HEK293 (cell line): ENCODE data around the gene ATP2A2.

ENCODE experiments used
- CTCF ChIA-PET: fragments of 350-600 bp; formaldehyde crosslinking; extraction: SDS; loops from one replicate; lab custom pipeline; 2021; ENCODE audit warnings: antibody characterized with exemption; lab: Yijun Ruan, JAX
- POLR2A ChIA-PET: fragments of 300-600 bp; formaldehyde crosslinking; extraction: SDS; loops from one replicate; lab custom pipeline; 2020; ENCODE audit warnings: antibody characterized with exemption, inconsistent platforms; lab: Yijun Ruan, JAX
- H3K27ac ChIP-seq: fragments of 200-500 bp; sonication (Bioruptor generic); 2 replicates; pipeline ENCODE4 v1.5.1; 2014; ENCODE audit warnings: low read depth, low read length, control low read depth, inconsistent platforms; ENCODE audit errors: extremely low read depth
- H3K36me3 ChIP-seq, 2 experiments: fragments of 200-500 bp in 1 of 2; sonication (Bioruptor generic) in 1 of 2; 1 replicate in 1 of 2; 2 replicates in 1 of 2; pipeline ENCODE4 v1.5.1; 2014 to 2017; ENCODE audit warnings: inconsistent platforms in 2 of 2, low read length in 2 of 2; ENCODE audit not compliant: control insufficient read depth in 2 of 2, insufficient read depth in 1 of 2
- H3K4me1 ChIP-seq: fragments of 200-500 bp; sonication (Bioruptor generic); 2 replicates; pipeline ENCODE4 v1.5.1; 2014; ENCODE audit warnings: mild to moderate bottlenecking, low read length, inconsistent platforms; ENCODE audit not compliant: control insufficient read depth, insufficient read depth
- H3K4me3 ChIP-seq: 2 replicates; pipeline ENCODE4 v1.5.1; 2011; ENCODE audit warnings: low read depth, mild to moderate bottlenecking, control low read depth, low read length, moderate library complexity
- H3K9me3 ChIP-seq: fragments of 200-500 bp; sonication (Bioruptor generic); 2 replicates; pipeline ENCODE4 v1.5.1; 2014; ENCODE audit warnings: low read depth, low read length, inconsistent platforms; ENCODE audit not compliant: control insufficient read depth, insufficient read depth
- BCL6B ChIP-seq: fragments of 450-650 bp; formaldehyde crosslinking; IDR thresholded peaks from 2 replicates; pipeline ENCODE4 v1.5.1; 2017; ENCODE audit warnings: missing biosample characterization, missing genetic modification characterization
- KLF1 ChIP-seq: fragments of 450-650 bp; formaldehyde crosslinking; IDR thresholded peaks from 2 replicates; pipeline ENCODE4 v1.5.1; 2016; ENCODE audit warnings: missing biosample characterization, missing genetic modification characterization
- KLF10 ChIP-seq: fragments of 450-650 bp; IDR thresholded peaks from 2 replicates; pipeline ENCODE4 v1.5.1; 2018; ENCODE audit warnings: missing biosample characterization, mild to moderate bottlenecking, missing genetic modification characterization
- KLF9 ChIP-seq: fragments of 450-650 bp; formaldehyde crosslinking; IDR thresholded peaks from 2 replicates; pipeline ENCODE4 v1.5.1; 2016; ENCODE audit warnings: missing biosample characterization, missing genetic modification characterization, low read depth
- SCRT1 ChIP-seq: fragments of 450-650 bp; formaldehyde crosslinking; IDR thresholded peaks from 2 replicates; pipeline ENCODE4 v1.5.1; 2016; ENCODE audit warnings: missing biosample characterization, missing genetic modification characterization, borderline replicate concordance
- TRIM28 ChIP-seq: IDR thresholded peaks from 2 replicates; pipeline ENCODE4 v1.6.1; 2011; ENCODE audit warnings: low read length, control low read depth, borderline replicate concordance
- ZBTB48 ChIP-seq: fragments of 450-650 bp; formaldehyde crosslinking; IDR thresholded peaks from 2 replicates; pipeline ENCODE4 v1.5.1; 2016; ENCODE audit warnings: missing biosample characterization, missing genetic modification characterization
- ZFP3 ChIP-seq: fragments of 450-650 bp; formaldehyde crosslinking; IDR thresholded peaks from 2 replicates; pipeline ENCODE4 v1.5.1; 2016; ENCODE audit warnings: low read depth, missing biosample characterization, missing genetic modification characterization
- ZNF138 ChIP-seq: fragments of 450-650 bp; formaldehyde crosslinking; IDR thresholded peaks from 2 replicates; pipeline ENCODE4 v1.5.1; 2016; ENCODE audit warnings: missing biosample characterization, missing genetic modification characterization, borderline replicate concordance
- ZNF146 ChIP-seq: fragments of 450-650 bp; formaldehyde crosslinking; IDR thresholded peaks from 2 replicates; pipeline ENCODE4 v1.5.1; 2016; ENCODE audit warnings: missing biosample characterization, missing genetic modification characterization
- ZNF155 ChIP-seq: fragments of 450-650 bp; formaldehyde crosslinking; IDR thresholded peaks from 2 replicates; pipeline ENCODE4 v1.5.1; 2016; ENCODE audit warnings: missing biosample characterization, missing genetic modification characterization
- ZNF157 ChIP-seq: fragments of 450-650 bp; formaldehyde crosslinking; IDR thresholded peaks from 2 replicates; pipeline ENCODE4 v1.5.1; 2016; ENCODE audit warnings: missing biosample characterization, missing genetic modification characterization
- ZNF175 ChIP-seq: fragments of 450-650 bp; formaldehyde crosslinking; IDR thresholded peaks from 2 replicates; pipeline ENCODE4 v1.5.1; 2016; ENCODE audit warnings: missing biosample characterization, missing genetic modification characterization
- ZNF19 ChIP-seq: fragments of 450-650 bp; formaldehyde crosslinking; IDR thresholded peaks from 2 replicates; pipeline ENCODE4; 2016; ENCODE audit warnings: missing biosample characterization, missing genetic modification characterization, low read depth
- ZNF202 ChIP-seq: fragments of 450-650 bp; formaldehyde crosslinking; IDR thresholded peaks from 2 replicates; pipeline ENCODE4 v1.5.1; 2016; ENCODE audit warnings: missing biosample characterization, missing genetic modification characterization, borderline replicate concordance
- ZNF23 ChIP-seq: fragments of 450-650 bp; formaldehyde crosslinking; IDR thresholded peaks from 2 replicates; pipeline ENCODE4 v1.5.1; 2016; ENCODE audit warnings: missing biosample characterization, missing genetic modification characterization, borderline replicate concordance
- ZNF239 ChIP-seq: fragments of 450-650 bp; formaldehyde crosslinking; IDR thresholded peaks from 2 replicates; pipeline ENCODE4 v1.5.1; 2016; ENCODE audit warnings: missing biosample characterization, missing genetic modification characterization
- ZNF280D ChIP-seq: fragments of 450-650 bp; formaldehyde crosslinking; IDR thresholded peaks from 2 replicates; pipeline ENCODE4 v1.5.1; 2016; ENCODE audit warnings: missing biosample characterization, missing genetic modification characterization
- ZNF350 ChIP-seq: fragments of 450-650 bp; formaldehyde crosslinking; IDR thresholded peaks from 2 replicates; pipeline ENCODE4 v1.5.0; 2017; ENCODE audit warnings: missing biosample characterization, mild to moderate bottlenecking, missing genetic modification characterization
- ZNF433 ChIP-seq: fragments of 450-650 bp; formaldehyde crosslinking; IDR thresholded peaks from 2 replicates; pipeline ENCODE4 v1.5.1; 2016; ENCODE audit warnings: missing biosample characterization, missing genetic modification characterization, low read depth
- ZNF501 ChIP-seq: fragments of 450-650 bp; formaldehyde crosslinking; IDR thresholded peaks from 2 replicates; pipeline ENCODE4 v1.5.1; 2016; ENCODE audit warnings: missing biosample characterization, missing genetic modification characterization
- ZNF529 ChIP-seq: fragments of 450-650 bp; formaldehyde crosslinking; IDR thresholded peaks from 2 replicates; pipeline ENCODE4 v1.5.1; 2017; ENCODE audit warnings: missing genetic modification characterization, missing biosample characterization; ENCODE audit not compliant: insufficient replicate concordance
- ZNF549 ChIP-seq: fragments of 450-650 bp; IDR thresholded peaks from 2 replicates; pipeline ENCODE4 v1.5.1; 2018; ENCODE audit warnings: missing biosample characterization, missing genetic modification characterization, mild to moderate bottlenecking, inconsistent platforms, moderate library complexity
- ZNF596 ChIP-seq: fragments of 450-650 bp; IDR thresholded peaks from 2 replicates; pipeline ENCODE4 v1.5.0; 2018; ENCODE audit warnings: missing biosample characterization, mild to moderate bottlenecking, missing genetic modification characterization, moderate library complexity
- ZNF626 ChIP-seq: fragments of 450-650 bp; sonication (Bioruptor Pico); formaldehyde crosslinking; IDR thresholded peaks from 2 replicates; pipeline ENCODE4 v1.5.1; 2018; ENCODE audit warnings: missing biosample characterization, missing genetic modification characterization, inconsistent platforms
- ZNF629 ChIP-seq: fragments of 450-650 bp; formaldehyde crosslinking; IDR thresholded peaks from 2 replicates; pipeline ENCODE4 v1.5.1; 2017; ENCODE audit warnings: missing biosample characterization, missing genetic modification characterization
- ZSCAN4 ChIP-seq: fragments of 450-650 bp; formaldehyde crosslinking; IDR thresholded peaks from 2 replicates; pipeline ENCODE4 v1.5.1; 2017; ENCODE audit warnings: missing biosample characterization, missing genetic modification characterization
- TF ChIP-seq, protein P1 (sequence below): fragments of 450-650 bp; formaldehyde crosslinking; IDR thresholded peaks from 2 replicates; pipeline ENCODE4 v1.5.1; 2017; ENCODE audit warnings: missing biosample characterization, missing genetic modification characterization

The ATP2A2 gene

DNA sequence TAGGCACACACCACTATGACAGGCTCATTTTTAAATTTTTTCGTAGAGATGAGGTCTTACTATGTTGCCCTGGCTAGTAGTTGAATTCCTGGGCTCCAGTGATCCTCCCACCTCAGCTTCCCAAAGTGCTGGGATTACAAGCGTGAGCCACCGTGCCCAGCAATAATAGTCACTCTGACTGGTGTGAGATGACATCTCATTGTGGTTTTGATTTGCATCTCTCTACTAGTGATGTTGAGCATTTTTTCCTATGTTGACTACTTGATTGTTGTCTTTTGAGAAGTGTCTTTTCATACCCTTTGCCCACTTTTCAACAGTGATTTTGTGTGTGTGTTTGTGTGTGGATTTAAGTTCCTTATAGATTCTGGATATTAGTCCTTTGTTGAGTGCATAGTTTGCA lies 26.3 kb downstream of the ATP2A2 start:
- H3K36me3 ChIP-seq: peaks cover 45 to 72% of the 10 kb centered on the region in 2 experiments
- CTCF ChIA-PET: no interaction called here

DNA sequence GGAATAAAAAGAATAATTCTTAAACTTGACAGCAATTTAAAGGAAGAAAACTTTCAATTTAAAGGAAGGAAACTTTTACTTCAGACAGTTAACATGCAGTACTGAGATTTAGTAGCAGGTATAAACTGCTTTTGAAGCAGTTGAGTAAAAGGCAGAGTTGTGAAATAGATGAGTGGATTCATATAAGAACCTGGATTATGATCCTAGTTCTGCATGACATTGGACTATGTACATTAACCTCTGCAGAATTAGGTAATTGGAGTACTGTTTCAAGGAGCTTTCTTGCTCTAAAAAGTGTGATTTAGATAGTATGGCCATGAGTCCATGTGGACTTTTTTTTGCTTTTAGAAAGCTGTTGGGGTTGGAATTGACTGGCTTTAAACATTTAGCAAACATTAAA lies 29.7 kb downstream of the ATP2A2 start:
- Histone ChIP-seq H3K36me3 (peaks cover 30 to 40% of the 10 kb centered on the region in 2 experiments), H3K4me3 (no peak overlapping the region), H3K9me3 (no peaks in the 10 kb centered on the region), H3K27ac (no peak overlapping the region), H3K4me1 (peaks cover 2% of the 10 kb centered on the region; the same call in 1 of the 2 replicates)
- no peak for TF ChIP-seq ZNF529 (tag by site-specific recombination)
- no peak for TF ChIP-seq KLF1 (tag by site-specific recombination)
- no peak for TF ChIP-seq ZNF596 (tag by site-specific recombination)
- no peak for TF ChIP-seq KLF9 (tag by site-specific recombination)
- TF ChIP-seq ZNF157 (tag by site-specific recombination): no peak
- no peak for TF ChIP-seq ZNF146 (tag by site-specific recombination)
- TF ChIP-seq, protein P1, sequence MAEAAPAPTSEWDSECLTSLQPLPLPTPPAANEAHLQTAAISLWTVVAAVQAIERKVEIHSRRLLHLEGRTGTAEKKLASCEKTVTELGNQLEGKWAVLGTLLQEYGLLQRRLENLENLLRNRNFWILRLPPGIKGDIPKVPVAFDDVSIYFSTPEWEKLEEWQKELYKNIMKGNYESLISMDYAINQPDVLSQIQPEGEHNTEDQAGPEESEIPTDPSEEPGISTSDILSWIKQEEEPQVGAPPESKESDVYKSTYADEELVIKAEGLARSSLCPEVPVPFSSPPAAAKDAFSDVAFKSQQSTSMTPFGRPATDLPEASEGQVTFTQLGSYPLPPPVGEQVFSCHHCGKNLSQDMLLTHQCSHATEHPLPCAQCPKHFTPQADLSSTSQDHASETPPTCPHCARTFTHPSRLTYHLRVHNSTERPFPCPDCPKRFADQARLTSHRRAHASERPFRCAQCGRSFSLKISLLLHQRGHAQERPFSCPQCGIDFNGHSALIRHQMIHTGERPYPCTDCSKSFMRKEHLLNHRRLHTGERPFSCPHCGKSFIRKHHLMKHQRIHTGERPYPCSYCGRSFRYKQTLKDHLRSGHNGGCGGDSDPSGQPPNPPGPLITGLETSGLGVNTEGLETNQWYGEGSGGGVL (tag by site-specific recombination): no peak
- TF ChIP-seq ZNF433 (tag by site-specific recombination): no peak
- no peak for TF ChIP-seq ZNF239 (tag by site-specific recombination)
- no peak for TF ChIP-seq KLF10 (tag by site-specific recombination)
- no peak for TF ChIP-seq ZNF138 (tag by site-specific recombination)
- no peak for TF ChIP-seq TRIM28
- TF ChIP-seq ZSCAN4 (tag by site-specific recombination): no peak
- TF ChIP-seq ZNF549 (tag by site-specific recombination): no peak
- TF ChIP-seq ZNF19 (tag by site-specific recombination): no peak
- no peak for TF ChIP-seq ZNF350
- TF ChIP-seq ZNF23: no peak
- ChIA-PET POLR2A (no interaction called here), CTCF (no interaction called here)

More for the DNA sequence above, 26.3 kb downstream of the ATP2A2 start:
- Histone ChIP-seq H3K4me1 (peaks cover 2% of the 10 kb centered on the region; the same call in 1 of the 2 replicates), H3K9me3 (no peaks in the 10 kb centered on the region), H3K27ac (no peak overlapping the region), H3K4me3 (no peak overlapping the region)
- POLR2A ChIA-PET: no interaction called here
- no peak for TF ChIP-seq ZNF157 (tag by site-specific recombination)
- TF ChIP-seq ZNF280D: no peak
- TF ChIP-seq ZNF626 (tag by site-specific recombination): no peak
- no peak for TF ChIP-seq ZNF501
- no peak for TF ChIP-seq ZFP3
- no peak for TF ChIP-seq ZNF629 (tag by site-specific recombination)
- TF ChIP-seq SCRT1 (tag by site-specific recombination): no peak
- TF ChIP-seq ZNF175 (tag by site-specific recombination): no peak
- no peak for TF ChIP-seq ZNF549 (tag by site-specific recombination)
- no peak for TF ChIP-seq ZNF155 (tag by site-specific recombination)
- TF ChIP-seq ZNF202 (tag by site-specific recombination): no peak
- no peak for TF ChIP-seq ZBTB48 (tag by site-specific recombination)
- no peak for TF ChIP-seq BCL6B
